HCT116 (cell line): Measurements from ENCODE around the gene CIC. TPM values are rescaled to one million over a fixed set of nuclear protein-coding genes. Genes with fewer than 3 reads are reported as not detected.
"Not testable (repeated sequence)": the region's sequence is repeated elsewhere in the genome, so short reads cannot be mapped to it uniquely, and the experiment has no call there.

ENCODE experiments used
- ATAC-seq: fragments of 200-7000 bp; cut with Tn5 transposase; 2 replicates; pipeline ENCODE4 v1.9.1; 2020; ENCODE audit warnings: mild to moderate bottlenecking, moderate library complexity
- BruUV-seq: library from RNA; stranded (reverse); fragments of 400-500 nt; replicated peaks from 2 replicates; lab custom pipeline; 2021; lab: Mats Ljungman, UMichigan
- CTCF ChIA-PET: fragments of 300-600 bp; sonication (Branson Sonifier 250); formaldehyde crosslinking; loops from one replicate; lab custom pipeline; 2021; ENCODE audit warnings: antibody characterized with exemption; lab: Charles Lee
- POLR2A ChIA-PET: fragments of 300-600, 350-600 bp; sonication (Branson Sonifier 250); formaldehyde crosslinking; loops from one replicate; lab custom pipeline; 2021; ENCODE audit warnings: antibody characterized with exemption; lab: Charles Lee
- RAD21 ChIA-PET, 2 experiments: fragments of 300-600 bp; sonication (Branson Sonifier 250); formaldehyde crosslinking; loops; one replicate each; lab custom pipeline; 2023; ENCODE audit warnings: low total read pairs in 2 of 2; ENCODE audit not compliant: uncharacterized antibody in 2 of 2, unreplicated experiment in 2 of 2, low non-redundant PET in 1 of 2; lab: Charles Lee
- DNase-seq: peaks from one replicate; pipeline ENCODE4 v3.0.0-alpha.2; 2010; ENCODE audit warnings: low read depth, low spot score
- H2AFZ ChIP-seq: fragments of 200-600 bp; shearing (Covaris generic), sonication (generic); 2 replicates; pipeline ENCODE4 v1.6.1; 2017; ENCODE audit warnings: low read depth, mixed run types, mixed read lengths, antibody characterized with exemption, low read length; ENCODE audit not compliant: poor library complexity, severe bottlenecking
- H3K27ac ChIP-seq: 2 replicates; pipeline ENCODE4 v1.5.1; 2012; ENCODE audit warnings: low read depth, low read length
- H3K27me3 ChIP-seq: fragments of 200-600 bp; sonication (generic); 2 replicates; pipeline ENCODE4 v1.6.1; 2016; ENCODE audit warnings: mixed run types, low read length, mixed read lengths; ENCODE audit not compliant: insufficient read depth
- H3K36me3 ChIP-seq, 2 experiments: fragments of 200-500 bp in 1 of 2; fragments of 200-600 bp in 1 of 2; sonication (Bioruptor generic) in 1 of 2; sonication (generic) in 1 of 2; 2 replicates each; pipeline versions ENCODE4 v1.5.1 to v1.6.1; 2014 to 2016; ENCODE audit warnings: low read length in 2 of 2, inconsistent platforms in 1 of 2, mixed read lengths in 1 of 2, mixed run types in 1 of 2; ENCODE audit not compliant: insufficient read depth in 2 of 2, control insufficient read depth in 1 of 2
- H3K4me1 ChIP-seq, 2 experiments: fragments of 200-600 bp in 1 of 2; sonication (generic) in 1 of 2; 2 replicates each; pipeline versions ENCODE4 v1.5.1 to v1.6.1; 2012 to 2017; ENCODE audit warnings: low read length in 2 of 2, inconsistent platforms in 1 of 2, mild to moderate bottlenecking in 1 of 2, mixed read lengths in 1 of 2, mixed run types in 1 of 2, moderate library complexity in 1 of 2; ENCODE audit not compliant: insufficient read depth in 2 of 2, control insufficient read depth in 1 of 2
- H3K4me2 ChIP-seq: fragments of 200-600 bp; sonication (generic); 2 replicates; pipeline ENCODE4 v1.6.1; 2017; ENCODE audit warnings: mixed run types, low read length, mixed read lengths
- H3K4me3 ChIP-seq, 2 experiments: fragments of 200-600 bp in 1 of 2; sonication (generic) in 1 of 2; replicated peaks in 1 of 2; 2 replicates each; pipeline ENCODE4 v1.5.1; 2011 to 2016; ENCODE audit warnings: low read length in 2 of 2, control low read depth in 1 of 2, low read depth in 1 of 2, mild to moderate bottlenecking in 1 of 2, mixed read lengths in 1 of 2, mixed run types in 1 of 2
- H3K79me2 ChIP-seq: fragments of 200-600 bp; sonication (generic); 2 replicates; pipeline ENCODE4 v1.6.1; 2017; ENCODE audit warnings: mild to moderate bottlenecking, mixed run types, low read length, moderate library complexity, mixed read lengths; ENCODE audit not compliant: insufficient read depth
- H3K9ac ChIP-seq: fragments of 200-600 bp; sonication (generic); 2 replicates; pipeline ENCODE4 v1.6.1; 2016; ENCODE audit warnings: low read length, mixed read lengths
- H3K9me2 ChIP-seq: fragments of 200-600 bp; sonication (generic), shearing (Covaris generic); 2 replicates; pipeline ENCODE4 v1.6.1; 2017; ENCODE audit warnings: mixed run types, mild to moderate bottlenecking, moderate library complexity; ENCODE audit not compliant: insufficient read depth
- H3K9me3 ChIP-seq, 2 experiments: fragments of 200-500 bp in 1 of 2; fragments of 200-600 bp in 1 of 2; sonication (Bioruptor generic) in 1 of 2; sonication (generic) in 1 of 2; 2 replicates each; pipeline ENCODE4 v1.6.1; 2014 to 2017; ENCODE audit warnings: low read length in 2 of 2, mixed read lengths in 2 of 2, inconsistent platforms in 1 of 2, low read depth in 1 of 2, mild to moderate bottlenecking in 1 of 2, mixed run types in 1 of 2, moderate library complexity in 1 of 2; ENCODE audit not compliant: control insufficient read depth in 1 of 2, insufficient read depth in 1 of 2
- H4K20me1 ChIP-seq: fragments of 200-600 bp; sonication (generic), shearing (Covaris generic); 2 replicates; pipeline ENCODE4 v1.6.1; 2017; ENCODE audit warnings: mixed run types, mild to moderate bottlenecking, moderate library complexity; ENCODE audit not compliant: insufficient read depth
- intact Hi-C: fragments of 100-400 bp; cut with micrococcal nuclease; formaldehyde crosslinking; loops from 2 replicates; pipeline ENCODE4 v1.10.0; 2022
- total RNA-seq: library from RNA; stranded (reverse); gene quantifications from one replicate; pipeline ENCODE4 v1.2.1, GENCODE V29; 2021; ENCODE audit not compliant: unreplicated experiment

Gene CIC
- total RNA-seq, 1 experiment from 2014 or later = 52.0 TPM

- CTCF ChIA-PET, H3K9ac ChIP-seq, H3K4me3 ChIP-seq, DNase-seq, H3K4me1 ChIP-seq, intact Hi-C loops, BruUV-seq, H3K27me3 ChIP-seq, H3K4me2 ChIP-seq, H3K79me2 ChIP-seq, H3K9me3 ChIP-seq, H4K20me1 ChIP-seq, POLR2A ChIA-PET, H2AFZ ChIP-seq, H3K27ac ChIP-seq, H3K9me2 ChIP-seq, H3K36me3 ChIP-seq, ATAC-seq, RAD21 ChIA-PET: not testable (repeated sequence)
Observed at GRCh38 chr19:42339126-42339860, 70.2 kb downstream of the CIC start.

- H3K27me3 ChIP-seq, H3K36me3 ChIP-seq, H4K20me1 ChIP-seq, H3K4me3 ChIP-seq, ATAC-seq, H2AFZ ChIP-seq, RAD21 ChIA-PET, DNase-seq, H3K4me1 ChIP-seq, H3K9ac ChIP-seq, CTCF ChIA-PET, intact Hi-C loops, POLR2A ChIA-PET, H3K79me2 ChIP-seq, H3K9me2 ChIP-seq, H3K9me3 ChIP-seq, H3K4me2 ChIP-seq, H3K27ac ChIP-seq, BruUV-seq: not testable (repeated sequence)
Observed at GRCh38 chr19:42339922-42340321, 70.9 kb downstream of the CIC start.
